Measurements from ENCODE around the gene GSK3B. TPM values are rescaled to one million over a fixed set of nuclear protein-coding genes. Genes with fewer than 3 reads are reported as not detected.
"Not testable (repeated sequence)": the region's sequence is repeated elsewhere in the genome, so short reads cannot be mapped to it uniquely, and the experiment has no call there.

GSK3B gene
- polyA plus RNA-seq, 1 experiment, result 43.4 TPM

DNA sequence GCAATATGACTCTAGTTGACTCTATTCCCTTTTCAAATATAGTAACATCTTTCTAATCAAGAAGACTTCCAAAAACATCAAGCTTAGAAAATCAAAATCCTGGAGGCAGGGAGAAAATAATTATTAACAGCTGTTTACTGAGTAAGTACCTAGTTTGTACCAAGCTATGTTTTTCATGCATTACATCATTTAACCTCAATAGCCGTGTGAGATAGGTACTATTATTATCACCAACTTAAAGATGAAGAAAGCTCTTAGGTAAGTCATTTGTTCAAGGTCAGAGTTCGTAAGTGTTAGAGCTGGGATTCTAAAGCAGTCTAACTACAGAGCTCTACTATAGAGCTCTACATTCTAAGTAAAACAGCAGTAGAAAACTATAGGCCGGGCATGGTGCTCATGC lies 41.6 kb downstream of the GSK3B start:
- no peaks in the 10 kb centered on the region for H3K27me3 ChIP-seq (ENCODE audit: control insufficient read depth, insufficient read depth, low read length)
- no peaks in the 10 kb centered on the region for H3K9me3 ChIP-seq (ENCODE audit: control insufficient read depth, insufficient read depth, low read length)
- TF ChIP-seq, protein P1, sequence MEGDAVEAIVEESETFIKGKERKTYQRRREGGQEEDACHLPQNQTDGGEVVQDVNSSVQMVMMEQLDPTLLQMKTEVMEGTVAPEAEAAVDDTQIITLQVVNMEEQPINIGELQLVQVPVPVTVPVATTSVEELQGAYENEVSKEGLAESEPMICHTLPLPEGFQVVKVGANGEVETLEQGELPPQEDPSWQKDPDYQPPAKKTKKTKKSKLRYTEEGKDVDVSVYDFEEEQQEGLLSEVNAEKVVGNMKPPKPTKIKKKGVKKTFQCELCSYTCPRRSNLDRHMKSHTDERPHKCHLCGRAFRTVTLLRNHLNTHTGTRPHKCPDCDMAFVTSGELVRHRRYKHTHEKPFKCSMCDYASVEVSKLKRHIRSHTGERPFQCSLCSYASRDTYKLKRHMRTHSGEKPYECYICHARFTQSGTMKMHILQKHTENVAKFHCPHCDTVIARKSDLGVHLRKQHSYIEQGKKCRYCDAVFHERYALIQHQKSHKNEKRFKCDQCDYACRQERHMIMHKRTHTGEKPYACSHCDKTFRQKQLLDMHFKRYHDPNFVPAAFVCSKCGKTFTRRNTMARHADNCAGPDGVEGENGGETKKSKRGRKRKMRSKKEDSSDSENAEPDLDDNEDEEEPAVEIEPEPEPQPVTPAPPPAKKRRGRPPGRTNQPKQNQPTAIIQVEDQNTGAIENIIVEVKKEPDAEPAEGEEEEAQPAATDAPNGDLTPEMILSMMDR (IDR thresholded peaks at IDR 0.05; ENCODE audit: low read depth, low read length), result no peak
- ChIA-PET POLR2A (no interaction called here), CTCF (interaction anchor here (0.6 kb wide), 1 partner anchor 45 kb away, joined by 3 read pairs; no protein-coding TSS in a partner anchor)
- no peak overlapping the region for H3K27ac ChIP-seq (ENCODE audit: low read depth, low read length)
- DNase-seq (ENCODE audit: low read depth, low spot score), result no peak
- no peak overlapping the region for H3K4me3 ChIP-seq (ENCODE audit: low read depth, low read length)

GRCh38 chr3:120052225-120052624 lies 42.0 kb downstream of the GSK3B start:
- ChIA-PET POLR2A (no interaction called here), CTCF (interaction anchor here (0.6 to 1.0 kb wide), 2 partner anchors 15 to 45 kb away, joined by 3 to 4 read pairs; no protein-coding TSS in a partner anchor)
- Histone ChIP-seq H3K27ac (ENCODE audit: low read depth, low read length) (no peak overlapping the region), H3K9me3 (ENCODE audit: control insufficient read depth, insufficient read depth, low read length) (no peaks in the 10 kb centered on the region), H3K4me3 (ENCODE audit: low read depth, low read length) (no peak overlapping the region), H3K27me3 (ENCODE audit: control insufficient read depth, insufficient read depth, low read length) (no peaks in the 10 kb centered on the region)
- no peak for DNase-seq (ENCODE audit: low read depth, low spot score)
- TF ChIP-seq, protein P1 (IDR thresholded peaks at IDR 0.05; ENCODE audit: low read depth, low read length), result no peak

GRCh38 chr3:120051570-120051969 lies 42.7 kb downstream of the GSK3B start:
- H3K27ac ChIP-seq (ENCODE audit: low read depth, low read length); H3K9me3 ChIP-seq (ENCODE audit: control insufficient read depth, insufficient read depth, low read length); H3K27me3 ChIP-seq (ENCODE audit: control insufficient read depth, insufficient read depth, low read length); H3K4me3 ChIP-seq (ENCODE audit: low read depth, low read length); DNase-seq (ENCODE audit: low read depth, low spot score): not testable (repeated sequence)
- ChIA-PET POLR2A (interaction anchor here (0.7 kb wide), 1 partner anchor 32 kb away, joined by 3 read pairs; no protein-coding TSS in a partner anchor), CTCF (interaction anchor here (0.7 to 1.0 kb wide), 2 partner anchors 14 to 366 kb away, joined by 4 to 5 read pairs; no protein-coding TSS in a partner anchor)

GRCh38 chr3:120049881-120050539 lies 44.2 kb downstream of the GSK3B start:
- Histone ChIP-seq H3K27me3 (ENCODE audit: control insufficient read depth, insufficient read depth, low read length) (no peaks in the 10 kb centered on the region), H3K9me3 (ENCODE audit: control insufficient read depth, insufficient read depth, low read length) (peaks cover 6% of the 10 kb centered on the region), H3K27ac (ENCODE audit: low read depth, low read length) (no peak overlapping the region), H3K4me3 (ENCODE audit: low read depth, low read length) (no peak overlapping the region)
- ChIA-PET POLR2A (no interaction called here), CTCF (interaction anchor here (0.5 kb wide), 1 partner anchor 41 kb away, joined by 4 read pairs; no protein-coding TSS in a partner anchor)
- TF ChIP-seq, protein P1 (IDR thresholded peaks at IDR 0.05; ENCODE audit: low read depth, low read length), result no peak
- no peak for DNase-seq (ENCODE audit: low read depth, low spot score)

GRCh38 chr3:120049072-120049471 lies 45.2 kb downstream of the GSK3B start:
- POLR2A ChIA-PET, result no interaction called here
- no peak overlapping the region for H3K27ac ChIP-seq (ENCODE audit: low read depth, low read length)
- no peak overlapping the region for H3K4me3 ChIP-seq (ENCODE audit: low read depth, low read length)
- CTCF ChIA-PET, result no interaction called here
- H3K9me3 ChIP-seq (ENCODE audit: control insufficient read depth, insufficient read depth, low read length), result peaks cover 6% of the 10 kb centered on the region
- no peaks in the 10 kb centered on the region for H3K27me3 ChIP-seq (ENCODE audit: control insufficient read depth, insufficient read depth, low read length)
- no peak for DNase-seq (ENCODE audit: low read depth, low spot score)
- TF ChIP-seq, protein P1 (IDR thresholded peaks at IDR 0.05; ENCODE audit: low read depth, low read length), result no peak

All from AG04450 (cell line).